Hematopoietic multipotent progenitor cell (in vitro differentiated cells): ENCODE measurements around the gene CELF4. TPM values are rescaled to one million over a fixed set of nuclear protein-coding genes. Genes with fewer than 3 reads are reported as not detected.
A peak's percentile ranks its signal among the peaks of the same experiment; 100 is the strongest.

ENCODE experiments used
- DNase-seq, 3 donors: peaks; one replicate each; pipeline ENCODE4 v3.0.0-alpha.2; 2011 to 2015; ENCODE audit warnings: low read depth in 2 of 3, low spot score in 2 of 3
- total RNA-seq: library from RNA; depleted of rRNA; stranded (reverse); fragments of >200 nt; gene quantifications from one replicate; pipeline ENCODE4 v1.2.3, GENCODE V29; 2012

The CELF4 gene
- not detected for total RNA-seq

DNA sequence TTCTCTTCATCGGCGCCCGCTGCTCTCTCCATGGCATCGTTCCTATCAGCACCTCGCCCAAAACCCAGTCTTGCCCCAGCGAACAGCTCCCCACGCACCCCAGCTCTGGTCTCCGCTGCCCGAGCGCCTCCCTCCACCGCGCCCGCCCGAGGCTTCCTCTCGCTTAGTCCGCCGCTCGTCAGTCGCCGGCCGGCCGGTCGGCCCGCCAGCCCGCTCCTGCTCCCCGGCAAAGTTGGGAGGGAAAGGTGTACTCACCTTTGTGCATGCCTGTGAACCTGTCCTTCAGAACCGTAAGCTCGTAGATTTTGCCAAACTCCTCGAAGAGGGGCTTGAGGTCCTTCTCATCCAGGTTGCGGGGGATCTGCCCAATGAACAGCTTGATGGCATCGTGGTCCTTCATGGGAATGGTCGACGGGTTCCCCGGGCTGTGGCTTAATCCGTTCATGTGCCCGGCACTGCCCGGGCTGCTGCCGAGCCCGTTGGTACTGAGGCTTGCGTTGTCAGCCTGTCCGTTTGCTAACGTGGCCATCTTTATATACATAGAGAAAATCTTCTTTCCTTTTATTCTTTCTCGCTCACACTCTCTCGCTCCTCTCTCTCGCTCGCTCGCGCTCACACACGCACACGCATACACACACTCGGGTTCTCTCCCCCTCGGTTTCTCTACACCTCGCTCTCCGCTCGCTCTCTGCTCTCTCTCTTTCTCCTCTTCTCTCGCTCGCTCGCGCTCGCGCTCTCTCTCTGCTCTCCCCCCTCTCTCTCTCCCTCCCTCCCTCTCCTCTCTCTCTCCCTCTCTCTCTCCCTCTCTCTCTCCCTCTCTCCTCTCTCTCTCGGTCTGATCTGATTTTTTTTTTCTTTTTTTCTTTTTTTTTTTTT, at the start of gene CELF4:
CELF4 (minus strand) TSS at position 698 of the 876 bp plus-strand sequence.
- peak in 1 of 3 donors; percentile 16 for DNase-seq

DNA sequence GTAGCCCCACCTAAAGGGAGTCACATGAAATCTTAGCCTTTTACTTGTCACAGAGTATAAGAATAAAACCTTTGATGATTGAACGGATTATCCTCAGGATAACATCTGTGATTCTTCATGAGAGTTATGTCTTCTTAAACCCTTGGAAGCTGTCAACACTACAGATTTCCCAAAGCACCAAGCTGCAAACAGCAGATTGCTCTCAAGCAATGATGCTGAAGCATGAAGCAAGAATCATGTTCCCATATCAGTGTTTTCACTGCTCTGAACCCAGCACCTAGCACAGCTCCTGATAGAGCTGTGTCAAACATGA, 47.6 kb upstream of the CELF4 start:
- no peak for DNase-seq

GRCh38 chr18:37612524-37613252, 47.1 kb upstream of the CELF4 start:
- no peak for DNase-seq

GRCh38 chr18:37611614-37612279, 46.1 kb upstream of the CELF4 start:
- no peak for DNase-seq

DNA sequence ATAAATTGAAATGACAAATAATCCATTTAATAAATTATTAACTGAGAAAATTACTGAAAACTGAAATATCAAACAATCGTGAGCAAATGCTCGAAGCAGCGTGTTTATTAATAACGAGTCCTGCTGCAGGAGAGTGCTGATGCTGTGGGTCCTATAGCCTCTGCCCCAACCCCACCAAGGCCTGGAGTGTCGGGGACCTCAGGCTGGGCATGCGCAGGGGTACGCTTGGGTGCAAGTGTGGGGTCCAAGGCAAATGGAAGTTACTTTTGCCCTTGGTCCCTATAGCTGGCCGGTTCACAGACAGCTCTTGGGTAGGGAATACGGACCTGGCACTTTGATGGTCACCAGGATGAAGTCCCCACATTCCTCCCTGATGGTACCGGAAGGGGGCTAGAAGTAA, 43.3 kb upstream of the CELF4 start:
- DNase-seq: no peak

DNA sequence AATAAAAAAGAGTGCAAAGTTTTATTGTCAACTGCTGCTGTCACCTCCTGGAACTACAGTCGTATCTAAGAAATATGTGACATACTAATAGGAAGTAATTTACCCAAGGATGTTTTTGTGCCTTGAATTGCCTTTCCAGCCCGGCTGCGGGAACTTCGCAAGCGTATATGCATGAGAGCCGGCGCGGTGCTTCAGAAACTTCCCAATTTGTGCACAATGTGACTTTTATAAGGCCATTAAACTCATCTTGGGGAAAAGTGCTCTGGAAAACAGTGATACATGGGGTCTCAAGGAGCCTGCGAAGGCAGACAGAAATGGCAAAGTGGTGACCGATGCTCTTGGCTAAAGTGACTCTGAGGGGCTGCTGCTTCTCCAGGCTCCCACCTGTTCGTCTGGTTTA, 41.7 kb upstream of the CELF4 start:
- DNase-seq: no peak

DNA sequence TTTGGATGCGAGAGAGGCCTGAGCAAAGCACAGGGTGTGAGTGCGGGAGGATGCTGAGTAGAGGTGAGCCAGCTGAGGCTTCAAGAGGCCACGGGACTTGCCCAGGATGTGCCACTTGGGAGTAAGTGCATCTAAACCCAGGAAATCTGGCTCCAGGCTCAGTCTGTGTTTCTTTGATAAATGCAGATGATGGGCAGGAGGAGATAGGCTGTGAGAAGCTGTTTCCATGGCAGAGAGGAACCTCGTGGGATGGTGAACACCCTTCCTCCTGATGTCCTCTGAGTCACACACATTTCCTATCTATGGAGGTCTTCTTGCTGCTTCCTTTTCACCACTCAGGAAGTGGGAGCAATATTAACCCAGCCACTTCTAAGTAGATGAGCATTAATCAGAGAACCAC, 38.4 kb upstream of the CELF4 start:
- no peak for DNase-seq

GRCh38 chr18:37598966-37599896, 33.6 kb upstream of the CELF4 start:
- no peak for DNase-seq

- DNase-seq: no peak
Observed at GRCh38 chr18:37598396-37598795, 32.8 kb upstream of the CELF4 start.

DNA sequence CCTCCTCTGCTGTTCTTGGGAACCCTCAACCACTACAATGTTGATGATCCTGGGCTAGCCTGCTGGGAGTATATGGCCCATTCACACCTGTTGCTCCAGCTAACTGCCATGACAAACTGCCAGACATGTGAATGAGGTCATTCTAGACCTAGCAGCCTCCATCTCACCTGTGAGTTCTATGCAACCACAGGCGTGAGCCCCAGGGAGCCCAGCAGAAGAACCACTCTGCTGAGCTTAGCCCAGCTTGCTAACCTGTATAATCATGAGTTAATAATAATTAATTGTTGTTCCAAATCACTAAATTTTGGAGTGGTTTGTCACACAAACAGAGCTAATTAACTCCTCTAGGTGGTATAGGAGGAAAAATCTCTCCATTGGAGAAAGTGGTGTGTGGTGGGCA, 24.7 kb upstream of the CELF4 start:
- DNase-seq: no peak

- no peak for DNase-seq
Observed at GRCh38 chr18:37588289-37588688, 22.7 kb upstream of the CELF4 start.

- no peak for DNase-seq
Observed at GRCh38 chr18:37586656-37587225, 21.1 kb upstream of the CELF4 start.

DNA sequence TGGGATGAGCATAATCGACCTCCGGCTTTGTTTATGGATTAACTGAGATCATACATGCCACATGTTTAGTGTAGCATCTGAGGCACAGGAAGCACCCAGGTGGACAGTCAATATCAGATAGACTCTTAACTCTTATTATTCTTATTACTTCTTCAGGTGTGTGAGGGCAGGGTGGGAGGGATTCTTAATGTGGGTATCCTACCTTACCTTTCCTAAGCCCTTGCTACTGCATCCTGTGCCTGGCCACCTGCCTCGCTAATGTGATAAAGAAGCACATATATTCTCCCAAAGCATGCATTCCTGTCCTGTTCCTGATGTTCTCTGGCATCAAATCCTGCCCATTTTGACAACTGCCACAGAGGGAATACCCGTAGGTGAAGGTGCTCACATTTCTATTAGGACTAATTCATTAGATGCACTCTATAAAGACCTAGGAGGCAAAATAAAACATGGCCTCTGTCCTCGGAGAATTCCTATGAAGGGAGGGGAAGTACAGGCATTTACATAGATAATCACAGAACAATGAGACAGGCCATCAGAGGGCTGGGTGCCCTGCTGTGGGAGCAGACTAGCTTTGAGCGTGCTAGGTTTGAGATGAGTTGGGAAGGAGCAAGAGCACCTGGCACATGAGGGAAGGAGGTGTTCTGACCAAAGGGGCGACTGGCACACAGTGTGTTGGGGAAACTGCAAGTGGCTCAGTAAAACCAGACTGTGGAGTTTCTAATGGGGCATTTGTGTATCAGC, 19.5 kb upstream of the CELF4 start:
- no peak for DNase-seq

- no peak for DNase-seq
Observed at GRCh38 chr18:37584217-37584616, 18.6 kb upstream of the CELF4 start.

DNA sequence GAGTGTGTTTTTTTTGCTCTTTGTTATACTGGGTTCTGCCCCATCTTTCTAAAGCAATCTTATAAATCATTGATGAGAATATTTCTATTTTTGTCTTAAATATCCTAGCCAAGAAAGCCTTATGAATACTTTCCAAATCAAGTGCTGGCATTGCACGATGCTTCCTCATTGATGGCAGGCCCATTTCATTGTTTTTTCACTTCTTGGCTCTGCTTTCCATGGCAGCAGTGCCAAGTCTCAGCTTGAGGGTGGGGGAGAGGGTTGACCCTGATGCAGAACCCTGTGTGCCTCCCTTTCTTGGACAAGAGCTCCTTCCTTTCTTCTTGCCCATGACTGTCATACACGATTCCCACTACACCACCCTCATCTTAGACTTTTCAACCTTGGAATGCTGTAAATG, 16.7 kb upstream of the CELF4 start:
- DNase-seq: no peak

DNA sequence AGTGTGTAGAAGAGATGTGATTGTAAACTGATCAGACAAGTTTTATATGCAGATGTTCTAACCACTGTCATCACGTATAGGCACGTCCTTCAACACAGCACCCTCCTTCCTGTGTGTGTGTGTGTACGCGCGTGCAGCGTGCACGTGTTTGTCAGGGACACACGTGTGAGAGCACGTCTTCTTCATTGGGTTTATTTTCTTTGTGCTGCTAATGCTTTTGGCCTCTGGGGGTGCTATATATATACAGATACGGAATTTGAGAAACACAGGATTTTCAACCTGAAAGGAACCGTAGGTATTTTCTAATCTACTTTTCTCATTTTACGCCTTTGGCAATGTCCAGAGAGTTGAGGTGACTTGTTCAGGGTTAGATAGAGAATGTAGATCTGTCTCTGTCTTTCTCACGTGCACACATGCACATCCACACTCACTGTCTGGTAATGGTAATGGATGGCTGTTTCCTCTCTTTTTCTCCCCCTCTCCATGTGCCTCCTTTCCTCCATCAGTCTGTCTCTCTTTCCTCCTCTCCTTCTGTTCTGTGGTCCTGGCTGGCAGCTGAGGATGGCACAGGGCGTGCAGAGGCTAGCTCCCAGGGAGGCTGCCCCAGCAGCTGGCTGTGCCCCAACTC, 13.4 kb upstream of the CELF4 start:
- peak in 1 of 3 donors; percentile 49 for DNase-seq

DNA sequence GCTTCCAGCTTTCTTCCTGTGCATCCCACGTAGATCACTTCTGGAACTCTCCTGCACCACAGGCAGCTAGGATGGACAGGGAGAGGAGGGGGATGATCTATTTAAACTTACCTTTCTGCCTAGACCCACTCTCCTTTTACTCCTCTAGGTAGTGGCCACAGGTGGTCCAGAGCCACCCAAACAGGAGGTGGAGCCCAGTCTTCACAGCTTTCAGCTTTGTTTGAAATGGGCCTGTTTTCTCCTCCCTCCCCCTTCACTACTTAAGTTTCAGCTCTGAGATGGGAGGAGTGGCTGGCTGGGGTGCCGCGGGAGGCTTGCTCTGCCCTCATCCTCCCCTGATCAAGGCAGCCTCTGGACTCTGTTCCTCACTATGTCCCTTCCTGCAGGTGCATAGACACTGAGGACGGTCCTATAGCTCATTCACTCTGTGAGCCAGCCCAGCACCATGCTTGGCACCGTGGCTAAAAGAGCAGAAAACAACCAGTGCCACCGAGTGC, 12.6 kb upstream of the CELF4 start:
- no peak for DNase-seq

DNA sequence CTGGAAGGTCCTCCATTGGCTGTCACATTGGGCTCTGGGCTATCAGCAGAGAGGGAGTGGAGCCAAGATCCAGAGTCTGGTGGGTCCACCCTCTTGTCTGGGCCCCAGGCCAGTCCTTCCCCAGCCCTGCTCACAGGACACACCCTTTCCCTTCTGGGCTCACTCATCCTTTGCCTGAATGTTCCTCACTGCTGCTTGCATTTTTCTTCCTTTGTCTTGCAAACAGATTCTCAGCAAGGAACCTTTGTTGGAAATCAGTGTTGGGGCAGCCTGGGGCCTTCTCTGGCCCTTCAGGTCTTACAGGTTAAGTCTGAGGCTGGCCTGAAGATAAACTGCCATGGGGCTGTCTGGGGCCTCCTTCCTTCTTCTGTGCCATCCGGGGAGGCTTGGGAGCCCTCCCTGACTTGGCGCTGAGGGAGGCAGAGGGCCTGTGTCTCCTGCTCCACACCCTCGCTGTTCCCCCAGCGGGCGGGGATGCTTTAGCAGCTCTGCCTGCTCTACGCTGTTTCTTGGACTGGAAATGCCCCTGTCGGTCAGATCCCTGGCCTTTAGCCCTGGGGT, 11.5 kb upstream of the CELF4 start:
- DNase-seq: no peak

DNA sequence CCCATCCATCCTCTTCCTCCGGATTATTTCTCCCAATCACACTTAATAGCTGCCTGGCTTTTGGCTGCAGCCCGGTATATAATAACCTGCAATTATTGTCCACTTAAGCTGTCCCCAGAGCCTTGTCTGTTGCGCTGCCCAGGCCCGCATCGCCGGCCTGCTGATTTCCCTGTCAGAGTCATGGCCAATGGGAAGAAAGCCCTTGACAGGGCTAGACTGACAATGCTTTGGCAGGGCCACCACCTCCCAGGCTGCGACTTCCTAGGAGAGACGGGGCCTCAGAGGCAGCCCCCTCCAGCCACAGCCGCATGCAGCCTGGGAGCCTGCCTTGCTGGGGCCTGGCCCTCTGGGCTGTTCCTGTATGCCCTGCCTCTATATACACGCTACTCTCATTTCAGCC, 10.0 kb upstream of the CELF4 start:
- DNase-seq: no peak
